Liver (tissue), 3 donors: ENCODE results near the gene SRXN1.

Source experiments
- ATF3 ChIP-seq: IDR thresholded peaks from 2 replicates; pipeline ENCODE4 v1.6.1; 2016; ENCODE audit warnings: antibody characterized with exemption
- CTCF ChIP-seq: fragments of 150-350 bp; IDR thresholded peaks from 2 replicates; pipeline ENCODE4 v1.5.1; 2017; ENCODE audit warnings: improper control_type of control experiment, low read depth, low read length; ENCODE audit not compliant: missing input control
- FOXA1 ChIP-seq: IDR thresholded peaks from 2 replicates; pipeline ENCODE4 v1.6.1; 2016; ENCODE audit warnings: antibody characterized with exemption
- GABPA ChIP-seq, 2 donors: IDR thresholded peaks in 1 of 2; conservative IDR thresholded peaks in 1 of 2; 2 replicates each; pipeline ENCODE4 v1.6.1; 2016; ENCODE audit warnings: antibody characterized with exemption in 2 of 2, mild to moderate bottlenecking in 1 of 2, moderate library complexity in 1 of 2
- HNF4G ChIP-seq: IDR thresholded peaks from 2 replicates; pipeline ENCODE4 v1.6.1; 2016; ENCODE audit warnings: antibody characterized with exemption
- REST ChIP-seq: IDR thresholded peaks from 2 replicates; pipeline ENCODE4 v1.6.1; 2016; ENCODE audit warnings: antibody characterized with exemption, mild to moderate bottlenecking
- RXRA ChIP-seq, 2 donors: IDR thresholded peaks; 2 replicates each; pipeline ENCODE4 v1.6.1; 2017 to 2018; ENCODE audit warnings: antibody characterized with exemption in 2 of 2, mild to moderate bottlenecking in 1 of 2
- SP1 ChIP-seq: IDR thresholded peaks from 2 replicates; pipeline ENCODE4 v1.6.1; 2018; ENCODE audit warnings: antibody characterized with exemption, mild to moderate bottlenecking
- TF ChIP-seq, protein P1 (sequence below): IDR thresholded peaks from 2 replicates; pipeline ENCODE4 v1.6.1; 2016; ENCODE audit warnings: antibody characterized with exemption
- donor health status: healthy.
- donor health status: healthy.

DNA sequence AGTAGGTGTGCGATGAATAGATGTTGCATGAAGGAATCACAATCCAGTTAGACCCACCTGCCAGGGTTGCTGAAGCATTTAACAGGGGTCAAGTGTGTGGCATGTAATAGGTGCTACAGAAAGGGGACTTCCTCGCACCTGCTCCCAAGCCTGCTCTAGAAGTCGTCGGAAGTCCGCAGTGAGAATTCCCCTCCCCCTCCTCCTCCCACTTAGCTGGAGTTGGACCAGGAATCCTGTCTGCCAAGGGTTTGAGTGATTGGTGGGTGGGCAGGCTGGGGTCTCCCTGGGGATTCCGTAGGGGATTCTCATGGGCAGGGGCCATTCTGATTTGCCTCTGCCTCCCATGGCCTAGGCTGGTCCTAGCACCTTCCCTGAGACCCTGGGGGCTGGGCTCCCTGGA lies 12.3 kb upstream of the SRXN1 start:
- TF ChIP-seq CTCF = no peak
- TF ChIP-seq SP1 = no peak
- TF ChIP-seq GABPA (IDR thresholded peaks at IDR 0.05 in 1 of 2, conservative IDR thresholded peaks at IDR 0.05 in 1 of 2) = no peak
- TF ChIP-seq, protein P1, sequence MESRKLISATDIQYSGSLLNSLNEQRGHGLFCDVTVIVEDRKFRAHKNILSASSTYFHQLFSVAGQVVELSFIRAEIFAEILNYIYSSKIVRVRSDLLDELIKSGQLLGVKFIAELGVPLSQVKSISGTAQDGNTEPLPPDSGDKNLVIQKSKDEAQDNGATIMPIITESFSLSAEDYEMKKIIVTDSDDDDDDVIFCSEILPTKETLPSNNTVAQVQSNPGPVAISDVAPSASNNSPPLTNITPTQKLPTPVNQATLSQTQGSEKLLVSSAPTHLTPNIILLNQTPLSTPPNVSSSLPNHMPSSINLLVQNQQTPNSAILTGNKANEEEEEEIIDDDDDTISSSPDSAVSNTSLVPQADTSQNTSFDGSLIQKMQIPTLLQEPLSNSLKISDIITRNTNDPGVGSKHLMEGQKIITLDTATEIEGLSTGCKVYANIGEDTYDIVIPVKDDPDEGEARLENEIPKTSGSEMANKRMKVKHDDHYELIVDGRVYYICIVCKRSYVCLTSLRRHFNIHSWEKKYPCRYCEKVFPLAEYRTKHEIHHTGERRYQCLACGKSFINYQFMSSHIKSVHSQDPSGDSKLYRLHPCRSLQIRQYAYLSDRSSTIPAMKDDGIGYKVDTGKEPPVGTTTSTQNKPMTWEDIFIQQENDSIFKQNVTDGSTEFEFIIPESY = no peak
- TF ChIP-seq ATF3 = no peak
- no peak for TF ChIP-seq HNF4G
- no peak for TF ChIP-seq REST
- TF ChIP-seq RXRA (IDR thresholded peaks at IDR 0.05) = no peak
- no peak for TF ChIP-seq FOXA1
